T follicular helper cell (primary cell): ENCODE measurements around the gene NSD2.
"Not testable (repeated sequence)": the region's sequence is repeated elsewhere in the genome, so short reads cannot be mapped to it uniquely, and the experiment has no call there.

Source experiments
- DNase-seq: peaks from one replicate; pipeline ENCODE4 v3.0.0-alpha.2; 2020; ENCODE audit warnings: low read depth

The NSD2 gene

DNA sequence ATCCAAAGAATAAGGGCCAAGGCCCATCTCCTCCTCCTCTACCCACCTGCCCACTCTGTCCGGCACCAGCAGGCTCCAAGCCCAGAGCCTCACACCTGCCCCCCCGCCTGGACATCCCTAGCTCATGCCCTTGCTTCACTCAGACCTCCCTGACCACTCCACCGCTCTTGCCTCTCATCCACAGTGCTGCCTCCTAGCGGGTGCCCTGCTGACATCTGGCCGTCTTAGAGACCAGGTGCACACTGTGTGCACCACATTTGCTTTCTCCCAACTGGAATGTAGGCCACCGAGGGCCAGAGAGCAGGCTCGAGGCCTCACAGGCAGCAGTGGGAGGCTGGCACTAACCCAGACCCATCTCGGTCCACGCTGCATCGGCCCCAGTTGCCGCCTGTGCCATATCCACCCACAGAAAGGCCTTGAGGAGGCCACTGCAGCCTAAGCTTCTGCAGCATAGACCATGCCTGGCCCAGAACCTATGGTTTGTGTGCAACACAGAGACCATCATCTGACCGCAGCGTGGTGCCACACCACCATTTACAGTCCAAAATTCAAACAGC is 28.8 kb upstream of the NSD2 start:
- no peak for DNase-seq

DNA sequence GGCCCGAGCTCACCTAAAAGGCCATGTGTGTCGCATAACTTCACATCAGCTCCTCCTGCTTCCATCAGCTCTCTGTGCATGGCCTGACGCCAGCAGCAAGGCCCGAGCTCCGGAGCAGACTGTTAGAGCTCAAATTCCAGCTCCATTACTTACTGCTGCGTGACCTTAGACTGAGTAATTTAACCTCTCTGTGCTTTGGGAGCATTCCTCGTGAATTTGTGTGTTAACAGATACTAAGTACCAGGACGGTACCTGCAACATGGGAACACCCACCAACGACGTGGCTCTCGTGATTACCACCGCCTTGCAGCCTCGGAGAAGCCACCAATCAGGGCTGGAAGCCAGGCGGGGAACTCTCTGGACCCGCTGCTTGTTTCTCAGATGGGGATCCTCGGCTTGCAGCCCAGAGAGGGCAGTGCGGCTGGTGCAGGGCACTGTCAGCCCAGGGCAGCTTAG is 28.2 kb upstream of the NSD2 start:
- no peak for DNase-seq

DNA sequence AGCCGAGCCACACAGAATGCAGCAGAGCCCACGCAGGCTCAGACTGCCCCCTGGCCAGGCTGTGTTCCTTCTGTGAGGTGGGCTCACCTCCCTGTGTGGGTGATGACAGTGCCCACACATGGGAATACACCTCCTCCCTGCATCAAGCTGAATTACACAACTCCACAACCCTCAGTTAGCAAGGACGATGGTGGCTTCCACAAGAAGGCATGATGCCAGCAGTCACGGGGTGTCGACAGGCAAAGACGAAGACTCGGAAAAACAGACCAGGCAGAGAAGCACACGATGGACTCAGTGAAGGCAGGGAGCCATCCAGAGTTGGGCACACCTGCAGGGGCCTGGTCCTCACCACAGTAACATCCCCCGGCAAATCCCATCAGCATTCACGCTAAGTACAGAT is 27.3 kb upstream of the NSD2 start:
- DNase-seq = no peak

DNA sequence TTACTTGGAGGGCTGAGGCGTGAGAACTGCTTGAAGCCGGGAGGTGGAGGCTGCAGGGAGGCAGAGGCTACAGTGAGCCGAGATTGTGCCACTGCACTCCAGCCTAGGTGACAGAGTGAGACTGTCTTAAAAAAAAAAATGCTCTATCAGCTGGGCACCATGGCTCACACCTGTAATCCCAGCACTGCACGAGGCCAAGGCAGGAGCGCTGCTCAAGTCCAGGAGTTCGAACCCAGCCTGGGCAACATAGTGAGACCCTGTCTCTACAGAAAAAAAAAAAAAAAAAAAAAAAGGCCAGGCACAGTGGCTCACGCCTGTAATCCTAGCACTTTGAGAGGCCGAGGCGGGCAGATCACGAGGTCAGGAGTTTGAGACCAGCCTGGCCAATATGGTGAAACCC is 26.6 kb upstream of the NSD2 start:
- not testable (repeated sequence) for DNase-seq

DNA sequence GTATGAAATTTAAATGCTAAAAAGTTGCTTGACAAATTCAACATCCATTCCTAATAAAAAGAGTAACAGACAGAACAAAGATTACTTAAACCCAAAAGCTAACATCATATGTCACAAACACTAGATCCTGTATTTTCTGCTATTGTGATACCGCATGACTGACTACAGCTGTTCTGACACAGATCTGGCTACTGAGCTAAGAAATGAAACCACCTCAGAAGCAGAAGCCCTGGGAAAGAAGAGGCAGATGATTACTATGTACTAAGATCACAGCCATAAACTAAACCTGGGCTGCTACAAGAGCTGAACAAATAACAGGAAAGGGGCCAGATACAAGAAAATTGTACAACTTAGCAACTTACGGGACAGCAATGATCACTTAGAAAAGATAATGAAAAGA is 24.6 kb upstream of the NSD2 start:
- DNase-seq = no peak

DNA sequence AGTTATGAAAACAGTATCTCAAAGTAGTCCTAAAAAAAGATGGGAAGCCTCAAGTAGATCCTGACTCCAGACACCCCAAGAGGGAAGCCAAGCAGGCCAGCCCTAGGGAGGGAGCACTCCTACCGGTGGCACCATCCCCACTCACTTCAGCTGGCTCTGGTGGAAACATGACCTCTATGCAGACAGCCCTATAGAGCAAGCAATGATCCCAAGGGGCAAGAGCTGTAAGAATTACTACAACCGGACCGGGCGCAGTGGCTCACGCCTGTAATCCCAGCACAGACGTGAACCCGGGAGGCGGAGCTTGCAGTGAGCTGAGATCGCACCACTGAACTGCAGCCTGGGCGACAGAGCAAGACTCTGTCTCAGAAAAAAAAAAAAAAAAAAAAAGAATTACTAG is 20.9 kb upstream of the NSD2 start:
- DNase-seq = no peak

DNA sequence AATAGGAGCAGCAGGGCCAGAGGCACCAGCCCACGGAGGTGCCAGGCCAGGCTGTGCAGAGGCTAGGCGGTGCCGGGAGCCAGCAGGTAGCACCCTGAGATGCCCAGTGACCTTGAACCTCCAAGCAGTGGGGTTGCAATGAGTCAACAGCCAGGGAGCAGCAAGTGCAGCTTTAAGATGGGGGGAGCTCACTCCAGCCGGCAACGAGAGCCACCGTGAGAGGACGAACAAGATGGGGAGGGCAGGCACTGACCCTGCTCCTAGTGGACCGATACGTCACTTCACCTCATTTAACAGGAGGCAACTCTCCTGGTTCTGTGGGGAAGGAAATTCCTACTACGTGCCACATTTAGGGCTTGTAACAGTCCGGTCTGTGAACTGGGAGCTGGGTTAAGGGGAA is 20.0 kb upstream of the NSD2 start:
- DNase-seq = no peak

DNA sequence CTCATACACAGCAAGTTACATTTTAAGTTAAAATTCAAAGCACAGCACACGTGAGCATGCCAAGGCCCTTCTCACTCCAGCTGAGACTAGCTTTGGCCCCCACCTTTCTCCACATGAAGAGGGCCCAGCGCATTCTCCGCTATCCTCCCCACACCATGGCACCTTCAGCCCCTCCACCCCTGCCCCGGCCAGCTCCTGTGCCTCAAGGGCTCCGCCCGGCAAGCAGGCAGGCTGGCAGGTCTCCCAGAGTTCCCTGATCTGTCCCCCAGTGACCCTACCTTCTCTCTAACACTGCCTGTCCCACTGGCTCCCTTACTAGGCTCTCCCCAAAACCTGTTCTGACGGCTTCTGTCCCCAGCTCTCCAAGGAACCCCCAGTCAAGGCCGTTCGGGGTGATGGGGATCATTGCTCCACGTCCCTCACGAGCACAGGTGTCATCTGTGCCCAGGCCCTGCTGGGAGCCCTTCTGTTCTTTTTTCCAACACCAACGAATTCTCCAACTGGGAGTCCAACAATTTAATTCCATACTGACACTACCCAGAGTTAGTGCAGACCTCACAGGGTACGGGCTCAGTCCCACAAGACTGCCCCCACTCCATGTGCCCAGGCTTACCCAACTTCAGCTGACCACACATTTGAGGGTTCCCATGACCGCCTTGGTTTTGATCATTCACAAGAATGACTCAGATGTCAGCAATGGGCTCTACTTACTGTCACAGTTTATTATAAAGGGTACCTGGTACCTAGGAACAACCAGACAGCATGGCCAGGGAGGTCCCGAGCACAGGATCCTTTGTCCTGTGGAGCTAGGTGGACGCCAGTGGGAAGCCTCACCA is 19.4 kb upstream of the NSD2 start:
- no peak for DNase-seq

DNA sequence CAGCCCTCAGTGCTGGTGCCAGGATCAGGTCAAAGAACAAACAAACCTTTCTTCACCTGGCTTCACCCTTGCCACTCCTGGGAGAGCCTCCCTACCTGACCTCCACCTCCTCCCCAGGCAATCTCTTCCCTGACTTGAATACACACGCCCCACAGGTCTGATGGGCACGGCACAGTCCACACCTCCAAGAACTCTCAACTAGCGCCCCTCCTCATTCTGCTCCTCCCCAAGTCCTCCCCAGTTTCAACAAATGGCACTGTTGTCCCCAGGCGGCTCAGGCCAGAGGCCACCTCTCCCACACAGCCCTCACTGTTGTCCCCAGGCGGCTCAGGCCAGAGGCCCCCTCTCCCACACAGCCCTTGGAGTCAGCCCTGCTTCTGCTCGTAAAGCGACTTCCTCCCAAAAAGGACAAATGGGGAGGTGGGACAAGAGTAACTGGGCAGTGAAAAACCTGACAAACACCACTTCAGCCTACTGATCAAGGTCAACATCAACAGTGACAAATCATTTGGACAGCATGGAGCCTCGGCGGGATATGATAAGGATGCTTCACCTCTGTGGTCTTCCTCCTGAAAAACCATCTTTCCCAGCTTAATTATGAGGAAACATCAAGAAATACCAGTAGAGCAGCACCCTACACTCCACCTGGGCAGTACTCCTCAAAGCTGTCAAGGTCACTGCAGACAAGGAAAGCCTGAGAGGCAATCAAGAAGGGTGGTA is 18.1 kb upstream of the NSD2 start:
- DNase-seq = no peak

DNA sequence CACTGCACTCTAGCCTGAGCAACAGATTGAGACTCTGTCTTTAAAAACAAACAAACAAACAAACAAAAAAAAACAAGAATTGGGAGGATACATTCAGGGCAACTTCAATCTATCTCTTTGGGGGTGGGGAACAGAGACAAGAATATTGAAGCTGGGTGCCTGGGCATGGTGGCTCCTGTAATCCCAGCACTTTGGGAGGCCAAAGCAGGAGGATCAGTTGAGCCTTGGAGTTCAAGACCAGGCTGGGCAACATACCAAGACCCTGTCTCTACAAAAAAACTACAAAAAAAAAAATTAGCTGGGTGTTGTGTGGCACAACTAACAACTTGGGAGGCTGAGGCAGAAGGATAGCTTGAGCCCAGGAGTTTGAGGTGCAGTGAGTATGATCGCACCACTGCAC is 16.4 kb upstream of the NSD2 start:
- DNase-seq = no peak

DNA sequence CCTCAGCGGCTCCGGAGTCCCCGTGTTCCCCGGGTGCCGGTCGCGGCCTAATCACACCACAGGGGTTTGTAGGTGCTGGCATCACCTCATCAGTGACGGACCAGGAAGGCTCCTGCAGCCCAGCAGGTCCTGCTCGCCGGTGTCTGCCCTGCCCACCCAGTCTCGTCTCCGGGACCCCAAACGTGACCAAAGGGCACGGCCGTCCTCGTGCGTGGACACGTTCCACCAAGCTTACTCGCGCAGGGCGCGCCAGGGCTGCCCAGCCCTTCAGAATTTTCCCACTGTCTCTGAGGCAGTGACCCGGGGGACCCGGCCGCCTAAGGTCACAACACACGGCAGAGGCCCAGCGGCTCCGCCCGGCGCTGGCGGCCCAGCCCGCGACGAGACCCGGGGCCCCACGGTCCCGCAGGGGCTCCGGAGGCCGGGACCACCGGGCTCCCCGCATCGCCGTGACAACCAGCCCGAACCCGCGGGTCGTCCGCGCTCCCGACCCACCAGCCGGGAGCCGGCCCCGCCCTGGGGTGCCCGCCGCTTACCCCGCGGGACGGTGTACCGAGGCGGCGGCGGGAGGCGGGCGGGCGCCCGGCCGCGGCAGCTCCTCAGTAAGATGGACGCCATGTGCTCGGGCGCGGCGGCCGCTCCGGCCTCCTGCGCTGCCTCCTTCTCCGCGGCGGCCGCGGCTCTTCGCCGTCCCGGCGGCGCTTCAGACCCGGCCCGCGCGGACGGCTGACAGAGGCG is 15.7 kb upstream of the NSD2 start:
- no peak for DNase-seq

DNA sequence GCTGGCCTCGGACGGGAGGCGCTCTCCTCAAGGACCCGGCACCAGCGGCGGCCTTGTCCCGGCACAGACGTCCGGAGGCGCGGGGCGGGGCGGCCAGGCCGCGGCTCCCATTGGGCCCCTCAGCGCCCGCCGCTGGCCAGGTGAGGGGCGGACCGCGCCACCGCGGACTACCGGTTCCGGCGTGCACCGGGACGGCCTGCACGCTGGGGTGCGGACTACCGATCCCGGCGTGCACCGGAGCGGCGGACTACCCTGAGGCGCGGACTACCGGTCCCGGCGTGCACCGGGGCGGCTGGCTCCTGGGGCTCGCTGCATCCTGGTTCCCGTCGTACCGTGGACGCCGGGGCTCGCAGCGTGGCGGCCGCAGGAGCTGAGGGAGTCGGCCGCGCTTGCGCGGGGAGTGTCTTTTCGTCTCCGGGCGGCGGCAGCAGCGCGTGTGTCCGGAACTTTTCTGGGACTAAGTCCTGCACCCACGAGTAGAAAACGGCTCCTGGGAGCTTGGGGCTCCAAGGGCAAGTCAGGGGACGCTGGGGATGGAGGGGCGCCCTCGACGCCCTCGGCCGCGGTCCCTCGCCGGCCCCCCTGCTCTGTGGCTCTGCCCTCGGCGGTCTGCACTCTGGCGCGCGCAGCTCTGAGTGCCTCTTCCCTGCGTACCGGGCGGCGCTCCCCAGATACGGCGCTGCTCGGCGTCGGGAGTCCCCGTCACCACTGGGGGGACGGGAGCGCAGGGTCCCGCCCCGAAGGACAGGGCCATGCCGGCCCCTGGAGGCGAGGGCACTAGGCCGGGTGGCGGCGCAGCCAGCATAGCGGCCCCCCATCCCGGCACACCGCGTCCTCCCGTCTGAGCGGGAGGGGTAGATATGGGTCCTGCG is 14.9 kb upstream of the NSD2 start, which contains the start of gene LETM1:
Gene LETM1 (minus strand): TSS at position 86 of the 872 bp plus-strand sequence. CDS start 206 bp downstream, outside the sequence.
- DNase-seq = peak; percentile 84

DNA sequence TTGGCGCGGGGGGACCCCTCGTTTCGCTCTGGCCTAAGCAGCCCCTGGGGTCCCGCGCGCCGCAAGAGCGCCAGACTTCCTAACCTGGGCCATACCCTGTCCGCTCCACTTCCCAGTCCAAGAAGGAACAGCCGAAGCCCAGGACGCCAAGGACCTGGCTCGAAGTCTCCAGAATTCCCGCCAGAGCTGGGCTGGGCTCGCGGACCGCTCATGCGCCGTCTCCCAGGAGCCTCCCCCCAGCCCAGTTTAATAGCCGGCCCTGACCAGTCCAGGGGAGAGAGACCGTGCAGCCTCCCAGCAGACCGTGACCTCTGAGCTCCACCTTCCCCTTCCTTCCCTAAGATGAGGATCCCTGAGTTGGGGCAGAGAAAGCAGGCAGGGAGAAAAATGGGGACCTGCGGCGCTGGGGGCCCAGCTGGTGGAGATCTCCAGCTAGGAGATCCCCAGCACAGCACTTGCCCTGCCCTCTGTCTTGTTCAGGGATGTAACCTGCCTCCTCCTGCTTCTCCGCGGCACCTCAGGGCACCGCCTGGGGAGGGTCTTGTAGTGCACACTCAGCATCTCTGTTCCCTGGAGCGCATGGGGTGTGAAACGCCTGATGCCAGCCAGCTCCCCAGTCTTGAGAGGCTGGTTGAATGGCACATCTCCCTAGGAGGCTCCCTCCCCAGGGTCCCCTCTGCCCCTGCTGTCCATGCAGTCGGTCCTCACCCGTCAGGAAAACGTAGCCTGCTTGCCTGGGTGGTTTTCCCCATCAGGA is 14.1 kb upstream of the NSD2 start:
- no peak for DNase-seq

DNA sequence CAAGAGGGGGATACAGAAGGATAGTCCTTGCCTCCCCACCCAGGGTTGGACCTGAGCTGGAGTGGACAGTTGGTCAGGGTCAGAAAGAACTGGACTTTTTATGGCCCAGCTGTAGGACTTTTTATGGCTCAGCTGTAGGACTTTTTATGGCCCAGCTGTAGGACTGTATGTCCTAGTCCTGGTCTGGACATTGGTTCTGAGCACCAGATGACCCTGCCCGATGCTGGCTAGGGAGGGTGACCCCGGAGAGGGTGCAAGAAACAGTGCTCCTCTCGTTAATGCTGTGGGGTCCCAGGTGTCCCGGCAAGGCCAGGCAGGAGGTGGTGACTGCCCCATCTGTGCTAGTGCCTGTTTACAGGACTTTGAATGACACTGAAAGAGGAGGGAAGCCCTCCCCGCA is 13.3 kb upstream of the NSD2 start:
- no peak for DNase-seq

DNA sequence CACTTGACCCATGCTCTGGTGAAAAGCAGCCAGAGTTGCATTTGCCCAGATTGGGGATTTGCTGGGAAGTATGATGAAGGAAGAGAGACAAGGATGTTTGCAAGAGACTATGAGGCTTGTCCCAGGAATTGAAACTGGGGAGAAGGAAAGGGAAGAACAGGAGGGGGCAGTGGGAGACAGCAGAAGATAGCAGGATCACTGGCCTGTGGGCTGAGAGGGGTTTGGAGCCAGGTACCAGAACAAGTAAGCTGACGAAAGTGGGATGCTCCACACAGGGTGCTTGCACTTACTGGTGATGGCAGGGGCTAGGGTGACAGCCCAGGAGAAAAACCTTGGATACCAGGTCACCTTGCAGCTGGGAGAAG is 11.8 kb upstream of the NSD2 start:
- no peak for DNase-seq

DNA sequence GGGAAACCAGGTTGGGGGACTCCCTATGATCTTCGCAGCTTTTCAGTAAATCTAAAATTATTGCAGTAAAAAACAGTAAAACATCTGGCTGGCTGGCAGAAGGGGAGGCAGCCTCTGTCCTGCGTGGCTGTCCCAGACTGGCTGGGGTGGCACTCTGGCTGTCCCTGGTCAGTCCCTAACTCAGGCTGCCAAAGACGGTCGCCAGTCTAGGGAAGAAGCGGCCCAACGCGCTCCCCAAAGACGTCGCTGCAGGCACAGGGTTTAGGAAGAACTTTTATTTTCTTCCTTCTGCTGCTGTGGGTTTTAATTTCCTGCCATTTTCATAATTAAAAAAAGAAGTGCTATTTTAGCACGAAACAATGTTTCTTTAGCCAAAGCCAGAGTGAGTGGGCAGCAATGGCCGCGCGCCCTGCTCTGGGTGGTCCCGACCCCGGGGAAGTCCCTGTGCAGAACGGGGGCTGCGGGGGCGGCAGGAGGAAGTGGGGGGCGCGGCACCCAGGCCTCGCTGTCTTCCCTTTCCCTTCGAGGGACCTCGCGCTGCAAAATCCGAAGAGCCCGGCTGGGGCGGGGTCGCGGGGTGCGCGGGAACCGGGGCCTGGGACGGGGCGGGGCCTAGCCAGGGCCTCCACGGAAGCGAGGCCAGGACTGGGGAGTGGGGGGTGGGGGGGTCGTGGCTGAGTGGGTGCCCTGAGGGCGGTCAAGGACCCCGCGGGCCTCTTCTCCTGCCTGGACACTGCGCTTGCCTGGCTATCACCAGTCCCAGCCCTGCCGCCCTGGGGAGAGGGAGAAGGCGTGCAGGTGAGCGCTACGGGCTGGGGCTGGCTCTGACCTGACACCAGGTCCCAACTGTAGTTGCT is 8.9 kb upstream of the NSD2 start:
- DNase-seq = no peak

DNA sequence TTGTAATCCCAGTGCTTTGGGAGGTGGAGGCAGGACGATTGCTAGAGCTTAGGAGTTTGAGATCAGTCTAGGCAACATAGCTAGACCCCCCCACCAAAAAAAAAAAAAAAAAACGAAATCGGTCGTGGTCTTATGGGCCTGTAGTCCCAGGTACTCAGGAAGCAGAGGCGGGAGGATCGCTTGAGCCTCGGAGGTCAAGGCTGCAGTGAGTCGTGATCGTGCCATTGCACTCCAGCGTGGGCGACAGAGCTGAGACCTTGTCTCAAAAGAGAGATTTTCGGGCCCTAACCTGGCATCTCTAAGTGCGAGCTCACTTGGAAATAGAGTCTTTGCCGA is 8.3 kb upstream of the NSD2 start:
- no peak for DNase-seq

DNA sequence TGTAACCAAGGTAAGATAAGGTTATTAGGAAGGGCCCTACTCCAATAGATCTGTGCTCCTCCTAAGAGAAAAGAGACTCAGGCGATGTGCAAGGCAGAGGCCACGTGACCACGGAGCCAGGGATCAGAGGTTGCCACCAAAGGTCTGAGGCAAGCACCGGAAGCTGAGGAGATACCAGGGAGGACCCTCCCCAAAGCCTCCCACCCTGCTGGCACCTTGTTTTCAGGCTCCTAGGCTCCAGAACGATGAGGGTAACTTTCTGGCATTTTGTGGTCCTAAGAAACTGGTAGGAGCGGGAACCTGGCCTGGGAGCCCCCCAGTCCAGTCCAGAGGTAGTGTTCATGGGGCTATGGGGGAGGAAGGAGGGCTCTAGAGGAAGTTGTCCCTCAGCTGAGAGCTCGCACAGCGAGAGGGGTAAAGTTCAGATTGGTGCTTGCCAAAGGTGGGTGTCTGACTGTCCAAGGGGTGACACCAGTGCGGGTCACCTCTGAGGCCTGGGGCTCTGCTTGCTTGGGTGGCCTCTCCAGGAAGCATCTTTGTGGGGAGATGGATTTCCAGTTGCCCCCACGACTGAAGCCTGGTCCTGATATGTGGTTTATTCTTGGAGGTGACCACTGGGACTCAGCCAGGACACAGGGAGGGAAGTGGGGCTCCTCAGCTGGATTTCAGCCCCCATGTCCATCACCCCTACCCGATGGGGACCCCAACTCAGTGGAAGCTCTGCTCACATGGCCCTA is 7.7 kb upstream of the NSD2 start:
- no peak for DNase-seq
